NCI-H1417 treated with DMSO at 0.1 percent for 48 hours (cell line): ENCODE results near the gene C2orf68.
"Not testable (repeated sequence)": the region's sequence is repeated elsewhere in the genome, so short reads cannot be mapped to it uniquely, and the experiment has no call there.

Experiments
- DNase-seq: peaks from one replicate; lab custom pipeline; 2025; lab: John Stamatoyannopoulos, UW

Gene C2orf68

DNA sequence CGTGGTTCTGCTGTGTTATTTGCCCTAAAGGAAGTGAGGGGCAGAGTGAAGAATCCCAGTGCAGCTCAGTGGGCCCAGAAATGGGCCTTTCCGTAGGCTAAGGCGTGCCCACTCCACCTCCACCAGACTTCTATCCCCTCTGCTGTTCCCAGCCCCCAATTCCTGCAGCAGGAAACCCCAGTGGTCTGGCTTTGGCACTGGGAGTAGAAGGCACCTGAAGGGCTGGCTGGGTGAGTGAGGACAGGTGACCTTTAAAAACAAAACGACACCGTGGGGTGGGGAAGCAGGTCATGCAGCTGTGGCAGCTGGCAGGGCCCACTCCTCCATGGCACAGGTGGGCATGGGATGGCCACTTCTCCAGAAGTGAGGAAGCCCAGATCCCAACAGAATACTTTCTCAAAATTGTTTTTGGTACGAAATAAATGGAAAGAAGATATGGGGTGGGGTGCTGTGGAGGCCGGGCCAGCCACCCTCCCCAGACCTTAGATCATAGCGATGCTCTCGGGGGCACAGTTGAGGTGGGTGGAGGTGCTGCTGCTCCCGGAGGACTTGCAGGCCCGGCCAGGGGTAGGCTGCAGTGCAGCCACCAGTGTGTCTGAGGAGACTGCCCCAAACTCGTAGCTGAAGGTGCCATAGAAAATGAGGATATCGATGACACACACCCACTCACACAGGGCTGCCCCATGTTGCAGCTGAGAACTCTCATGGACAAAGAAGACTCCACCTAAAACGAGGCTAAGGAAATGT, 13.1 kb downstream of the C2orf68 start:
- DNase-seq: no peak

DNA sequence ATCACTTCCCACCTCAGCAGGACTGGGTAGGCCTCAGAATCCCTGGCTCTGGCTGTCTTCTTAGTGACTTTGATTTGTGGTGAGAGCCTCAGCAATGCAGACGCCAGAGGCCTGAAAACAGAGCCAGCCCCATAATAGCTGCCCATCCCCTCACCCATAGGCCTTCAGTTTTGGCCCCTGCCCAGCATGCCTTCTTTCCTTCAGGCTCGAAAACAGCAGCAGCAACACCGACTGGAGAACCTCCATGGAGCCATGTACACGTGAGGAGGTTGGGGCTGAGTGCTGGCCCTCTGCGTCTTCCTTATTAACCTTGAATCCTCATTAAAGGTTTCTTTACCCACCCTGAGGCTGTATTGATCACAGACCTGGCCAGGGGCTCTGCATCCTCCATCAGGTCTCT, 14.6 kb downstream of the C2orf68 start:
- DNase-seq: no peak

DNA sequence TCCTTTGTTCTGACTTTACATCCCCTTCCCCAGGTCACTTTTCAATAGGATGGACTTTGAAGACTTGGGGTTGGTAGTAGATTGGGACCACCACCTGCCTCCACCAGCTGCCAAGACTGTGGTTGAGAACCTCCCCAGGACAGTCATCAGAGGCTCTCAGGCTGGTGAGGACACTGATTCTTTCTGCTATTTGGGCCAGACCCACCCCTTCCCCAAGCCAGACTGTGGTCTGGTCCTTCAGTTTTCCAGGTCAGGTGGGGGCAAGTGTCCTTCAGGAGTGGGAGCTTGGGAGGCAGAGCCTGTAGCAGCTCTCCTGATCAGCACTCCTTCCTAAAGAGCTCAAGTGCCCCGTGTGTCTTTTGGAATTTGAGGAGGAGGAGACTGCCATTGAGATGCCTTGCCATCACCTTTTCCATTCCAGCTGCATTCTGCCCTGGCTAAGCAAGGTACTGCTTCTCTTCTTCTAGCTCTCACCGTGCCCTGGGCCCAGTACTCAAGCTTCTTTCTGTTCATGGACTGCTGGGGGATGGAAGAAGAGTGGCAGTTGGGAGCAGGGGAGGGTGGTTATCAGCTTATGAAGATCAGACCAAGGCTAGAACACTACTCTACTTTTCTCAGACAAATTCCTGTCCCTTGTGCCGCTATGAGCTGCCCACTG, 15.3 kb downstream of the C2orf68 start:
- no peak for DNase-seq

DNA sequence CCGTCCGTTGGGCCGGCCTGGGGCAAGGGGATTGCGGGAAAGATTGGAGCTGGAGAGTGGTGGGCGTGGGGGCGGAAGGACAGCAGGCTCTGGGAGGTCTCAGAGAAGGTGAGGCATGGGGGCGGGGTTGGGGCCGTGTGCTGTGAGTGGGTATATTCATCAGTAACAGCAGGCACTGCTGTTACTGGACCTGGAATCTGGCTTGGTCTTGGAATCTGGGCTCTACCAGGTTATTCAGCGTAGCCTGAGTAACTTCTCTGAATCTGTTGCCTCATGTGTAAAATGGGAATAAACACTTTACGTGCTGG, 15.9 kb downstream of the C2orf68 start:
- no peak for DNase-seq

DNA sequence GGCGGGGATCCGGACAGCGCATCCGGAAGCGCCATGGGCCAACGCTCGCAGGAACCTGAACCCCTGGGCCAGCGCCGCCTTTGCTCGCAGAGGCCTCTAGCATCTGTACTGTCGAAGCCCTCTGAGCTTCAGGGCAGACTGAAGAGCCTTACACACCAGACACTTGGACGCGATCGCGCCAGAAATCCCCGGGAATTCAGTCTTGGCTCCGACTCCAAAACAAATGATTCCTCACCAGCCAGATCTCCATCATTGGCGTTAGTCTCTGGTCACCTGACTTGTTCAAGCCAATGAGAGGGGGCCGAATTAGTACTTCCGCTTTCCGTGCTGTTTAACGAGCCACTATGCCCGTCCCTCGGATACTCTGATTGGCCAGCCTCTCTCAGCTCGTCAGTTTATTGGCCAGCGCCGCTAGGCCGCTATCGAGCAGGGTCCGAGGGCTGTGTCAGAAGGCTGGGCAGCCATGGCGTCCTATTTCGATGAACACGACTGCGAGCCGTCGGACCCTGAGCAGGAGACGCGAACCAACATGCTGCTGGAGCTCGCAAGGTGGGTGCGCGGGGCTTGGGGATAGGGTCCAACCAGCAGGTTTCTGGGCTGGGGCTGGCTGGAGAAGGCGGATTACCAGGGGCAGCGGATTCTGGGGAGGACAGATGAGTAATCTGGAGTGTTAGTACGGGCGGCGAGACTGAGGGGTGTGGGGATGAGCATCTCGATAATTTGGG, 16.4 kb downstream of the C2orf68 start, which contains the start of gene RNF181:
Gene RNF181 (plus strand): TSS at position 445 of the 725 bp plus-strand sequence. CDS start 19 bp downstream, at position 464.
- DNase-seq: peak; percentile 67

DNA sequence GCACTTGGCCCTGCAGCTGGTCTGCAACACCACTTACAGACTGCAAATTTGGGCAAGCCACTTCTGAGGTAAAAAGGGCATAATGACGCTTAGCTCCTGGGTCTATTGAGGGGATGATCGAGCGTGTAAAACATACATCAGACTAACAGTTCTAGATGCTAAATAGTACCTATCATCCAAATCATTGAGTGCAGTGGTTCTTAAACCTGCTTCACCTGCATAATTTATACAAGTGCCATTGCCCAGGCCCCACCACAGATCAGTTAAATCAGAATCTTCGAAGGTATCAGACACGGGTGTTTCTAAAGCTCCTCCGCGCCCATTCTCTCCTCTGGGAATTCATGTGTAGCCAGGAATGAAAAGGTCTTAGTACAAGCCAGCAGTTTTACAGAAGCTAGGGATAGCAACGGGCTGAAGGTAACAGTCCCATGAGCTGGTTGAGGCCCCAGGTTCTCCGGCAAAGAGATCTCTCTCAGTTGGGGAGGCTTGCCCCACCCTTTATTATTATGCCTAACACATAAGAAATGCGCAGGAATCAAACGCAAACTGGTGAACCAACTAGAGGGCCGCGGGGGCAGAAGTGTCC, 17.1 kb downstream of the C2orf68 start:
- no peak for DNase-seq

DNA sequence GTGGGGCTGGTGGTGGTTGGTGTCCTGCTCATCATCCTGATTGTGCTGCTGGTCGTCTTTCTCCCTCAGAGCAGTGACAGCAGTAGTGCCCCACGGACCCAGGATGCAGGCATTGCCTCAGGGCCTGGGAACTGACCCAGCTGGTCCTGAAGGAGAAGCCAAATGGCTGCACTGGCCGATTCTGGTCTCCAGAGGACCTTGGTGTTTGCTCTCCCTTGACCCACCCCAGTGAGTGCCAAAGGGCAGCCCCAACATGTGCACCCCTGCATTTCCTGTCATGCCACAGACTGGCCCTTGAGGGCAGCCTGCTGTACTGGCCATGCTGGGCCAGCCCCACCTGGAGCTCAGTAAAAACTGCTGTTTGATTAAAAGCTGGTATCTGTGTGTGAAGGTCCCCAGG, 18.8 kb downstream of the C2orf68 start:
- DNase-seq: no peak

DNA sequence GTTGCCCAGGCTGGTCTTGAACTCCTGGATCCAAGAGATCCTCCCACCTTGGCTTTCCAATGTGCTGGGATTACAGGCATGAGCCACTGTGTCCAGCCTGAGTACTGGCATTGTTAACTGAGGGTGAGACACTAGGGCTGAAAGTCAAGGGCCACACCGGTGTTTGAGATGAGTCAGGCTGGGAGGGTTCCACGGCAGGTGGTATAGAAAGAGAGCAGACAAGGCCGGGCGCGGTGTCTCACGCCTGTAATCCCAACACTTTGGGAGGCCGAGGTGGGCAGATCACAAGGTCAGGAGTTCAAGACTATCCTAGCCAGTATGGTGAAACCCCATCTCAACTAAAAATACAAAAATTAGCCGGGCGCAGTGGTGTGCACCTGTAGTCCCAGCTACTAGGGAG, 19.6 kb downstream of the C2orf68 start:
- not testable (repeated sequence) for DNase-seq

DNA sequence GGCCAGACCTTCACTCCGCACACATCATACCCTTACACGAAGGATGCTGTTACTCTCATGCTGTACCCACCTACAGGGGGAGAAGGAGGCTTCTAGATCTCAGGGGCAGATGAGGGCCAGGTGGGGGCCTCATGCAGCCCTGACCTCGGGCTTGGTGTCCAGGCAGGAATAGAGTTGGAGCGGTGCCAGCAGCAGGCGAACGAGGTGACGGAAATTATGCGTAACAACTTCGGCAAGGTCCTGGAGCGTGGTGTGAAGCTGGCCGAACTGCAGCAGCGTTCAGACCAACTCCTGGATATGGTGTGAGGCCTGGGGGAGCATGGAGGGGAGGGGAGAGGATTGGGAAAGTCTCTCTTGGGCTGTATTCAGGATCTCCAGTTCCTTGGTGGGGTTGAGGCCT, 20.3 kb downstream of the C2orf68 start:
- DNase-seq: no peak

DNA sequence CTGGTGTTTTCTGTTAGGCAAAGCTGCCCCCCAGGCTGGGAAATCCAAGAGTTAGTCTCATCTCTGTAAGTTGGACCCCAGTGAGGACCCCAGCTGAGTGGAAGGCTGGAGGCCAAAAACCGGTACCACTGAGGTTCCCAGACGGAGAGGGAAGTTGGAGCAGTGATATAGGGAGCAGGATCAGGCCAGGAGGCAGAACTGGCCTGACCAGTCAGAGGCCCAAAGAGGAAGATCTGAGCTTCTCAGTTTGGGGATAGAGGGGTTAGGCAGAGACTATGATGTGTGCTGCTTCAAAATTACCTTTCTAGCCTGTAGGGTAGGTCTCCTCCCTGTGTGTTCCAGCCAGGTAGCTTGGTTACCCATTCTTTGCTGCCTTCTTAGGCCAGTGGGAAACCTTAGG, 20.9 kb downstream of the C2orf68 start:
- DNase-seq: no peak

DNA sequence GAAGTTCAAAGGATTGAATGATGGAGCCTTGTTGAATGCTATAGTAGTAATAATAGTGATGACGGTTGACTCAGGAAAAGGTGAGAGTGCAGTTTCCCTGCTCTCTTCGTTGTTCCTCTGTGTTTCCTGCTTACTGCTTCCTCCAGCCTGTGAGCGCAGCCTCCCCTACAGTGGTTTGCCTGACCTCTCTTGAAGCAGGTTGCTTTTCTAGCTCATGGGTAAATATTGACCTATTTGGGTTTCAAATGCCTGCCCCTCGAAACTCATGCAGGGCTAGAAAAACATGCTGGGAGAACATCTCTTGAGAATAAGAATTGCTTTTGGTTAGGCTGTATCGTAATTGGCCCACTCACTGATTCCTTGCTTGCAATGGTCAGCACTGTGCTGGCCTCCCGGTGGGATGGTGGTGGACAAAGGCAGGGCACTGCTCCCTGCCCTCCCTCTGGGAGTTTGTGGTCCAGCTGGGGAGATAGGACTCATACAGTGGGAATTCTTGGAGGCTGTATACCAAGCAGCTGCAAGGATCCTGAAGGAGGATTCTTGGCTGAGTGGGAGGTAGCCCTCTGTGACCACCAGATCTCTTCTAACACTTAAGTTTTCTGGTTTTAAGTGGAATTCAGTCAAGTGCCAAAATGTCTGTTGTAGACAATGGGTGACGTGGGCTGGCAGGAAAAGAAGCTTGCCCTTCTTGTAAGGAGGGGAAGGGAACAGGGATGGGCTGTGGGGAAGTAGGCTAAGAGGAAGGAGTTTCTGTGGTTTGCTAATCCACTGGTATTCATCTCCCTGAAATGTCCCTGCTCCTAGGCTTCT, 21.7 kb downstream of the C2orf68 start:
- no peak for DNase-seq

DNA sequence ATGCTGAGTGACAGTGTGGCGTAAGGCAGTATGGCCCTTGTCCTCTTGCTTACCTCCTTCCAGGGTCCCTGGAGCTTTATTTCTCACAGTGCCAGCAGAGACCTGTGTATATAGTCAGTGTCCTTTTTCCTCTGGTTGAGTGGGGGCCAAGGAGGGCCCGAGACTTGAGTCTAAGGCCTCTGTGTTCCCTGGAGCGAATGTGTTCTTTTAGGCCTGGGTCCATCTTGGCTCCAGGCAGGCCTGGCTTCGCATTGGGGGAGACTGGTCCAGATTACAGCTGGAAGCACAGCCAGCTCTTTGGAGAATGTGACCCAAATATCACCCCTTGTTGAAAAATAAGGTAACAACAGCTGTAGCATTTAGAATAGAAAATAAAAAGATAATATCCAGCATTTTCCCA, 22.7 kb downstream of the C2orf68 start:
- DNase-seq: no peak

DNA sequence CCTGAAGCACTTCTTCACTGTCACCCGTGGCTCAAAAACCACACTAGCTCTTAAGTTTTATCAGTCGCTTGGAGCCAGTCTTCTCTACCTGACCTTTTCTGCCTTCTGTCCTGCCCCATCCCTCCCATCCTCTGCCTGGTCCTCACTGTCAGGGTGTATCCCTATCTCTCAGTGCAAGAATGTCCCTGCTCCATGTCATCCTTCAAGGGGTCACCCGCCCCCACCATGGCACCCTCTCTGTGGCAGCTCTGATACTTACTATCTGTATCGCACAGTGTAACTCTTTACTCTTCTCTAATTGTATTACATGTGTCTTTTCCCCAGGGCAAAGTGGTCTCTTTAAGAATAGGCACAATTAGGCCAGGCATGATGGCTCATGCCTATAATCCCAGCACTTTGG, 23.2 kb downstream of the C2orf68 start:
- no peak for DNase-seq

DNA sequence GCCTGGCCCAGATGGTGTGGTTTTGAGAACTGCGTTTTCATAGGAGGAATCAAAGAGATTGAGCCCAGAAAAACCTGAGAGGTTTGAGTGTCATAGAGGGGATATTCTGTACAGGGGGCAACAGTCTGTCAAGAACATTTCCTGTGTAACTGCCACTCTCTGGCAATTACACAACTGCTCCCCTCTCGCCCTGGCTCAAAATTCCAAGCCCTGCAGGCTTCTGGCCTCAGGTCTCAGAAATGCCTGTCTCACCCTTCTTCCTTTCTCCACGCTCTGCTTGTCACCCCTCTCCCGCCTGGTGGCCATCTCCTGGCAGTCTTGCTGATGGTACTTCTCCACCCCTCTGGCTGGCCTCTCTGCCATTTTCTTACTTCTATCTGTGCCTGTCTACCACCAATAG, 23.6 kb downstream of the C2orf68 start:
- no peak for DNase-seq

DNA sequence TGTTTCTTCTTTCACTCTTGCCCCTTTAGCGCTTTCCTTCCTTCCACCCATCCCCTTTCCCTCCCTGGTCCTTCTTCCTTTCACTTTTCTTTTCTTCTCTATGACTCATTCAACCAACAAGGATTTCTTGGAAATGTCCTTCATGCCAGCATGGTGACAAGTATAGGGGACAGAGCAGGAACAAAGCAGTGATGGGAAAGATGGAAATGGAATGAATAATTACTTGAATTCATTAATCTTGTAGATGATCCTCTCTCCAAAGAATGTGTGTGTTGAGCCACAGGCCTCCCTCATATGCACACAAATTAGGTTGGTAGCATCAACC, 26.1 kb downstream of the C2orf68 start:
- no peak for DNase-seq

DNA sequence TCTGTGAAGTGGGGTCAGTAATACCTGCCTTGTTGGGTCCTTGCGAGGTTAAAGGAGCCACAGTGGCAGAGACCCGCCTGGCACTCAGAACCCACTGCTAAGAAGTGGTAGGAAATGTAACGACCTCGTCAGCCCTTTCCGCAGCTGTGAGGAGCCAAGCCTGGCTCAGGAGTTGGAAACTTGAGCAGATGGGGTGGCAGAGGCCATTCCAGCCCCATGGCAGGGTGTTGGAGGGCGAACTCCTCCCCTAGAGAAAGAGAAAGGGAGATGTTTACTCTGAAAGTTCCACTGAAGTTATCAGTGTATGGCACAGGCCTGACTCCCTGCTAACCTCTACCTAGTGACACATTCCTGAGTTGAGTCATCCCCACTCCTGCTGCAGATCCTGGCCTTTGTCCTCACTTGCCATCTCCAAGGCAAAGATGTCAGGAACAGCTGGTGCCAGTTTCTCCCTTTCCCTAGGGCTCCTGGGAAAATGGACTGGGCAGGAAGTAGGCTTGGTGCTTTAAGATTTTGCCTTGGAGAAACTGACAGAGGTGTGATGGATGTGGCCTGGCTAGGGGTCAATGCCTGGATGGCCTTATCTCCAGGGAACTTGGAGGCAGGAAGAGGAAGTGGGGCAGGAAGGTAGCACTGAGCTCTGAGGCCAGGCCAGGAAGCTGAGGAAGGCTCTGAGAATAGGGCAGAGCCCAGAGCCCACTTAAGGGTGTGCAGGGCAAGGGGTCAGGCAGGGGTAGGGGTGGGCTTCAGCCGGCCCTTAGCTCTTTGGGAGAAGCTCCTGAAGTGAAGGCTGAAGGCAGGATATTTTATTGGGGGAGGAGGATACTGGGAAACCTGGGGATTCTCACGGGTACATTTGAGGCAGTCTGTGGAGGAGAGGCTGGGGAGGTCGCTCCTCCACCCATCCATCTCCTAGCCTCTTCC, 26.7 kb downstream of the C2orf68 start:
- no peak for DNase-seq

DNA sequence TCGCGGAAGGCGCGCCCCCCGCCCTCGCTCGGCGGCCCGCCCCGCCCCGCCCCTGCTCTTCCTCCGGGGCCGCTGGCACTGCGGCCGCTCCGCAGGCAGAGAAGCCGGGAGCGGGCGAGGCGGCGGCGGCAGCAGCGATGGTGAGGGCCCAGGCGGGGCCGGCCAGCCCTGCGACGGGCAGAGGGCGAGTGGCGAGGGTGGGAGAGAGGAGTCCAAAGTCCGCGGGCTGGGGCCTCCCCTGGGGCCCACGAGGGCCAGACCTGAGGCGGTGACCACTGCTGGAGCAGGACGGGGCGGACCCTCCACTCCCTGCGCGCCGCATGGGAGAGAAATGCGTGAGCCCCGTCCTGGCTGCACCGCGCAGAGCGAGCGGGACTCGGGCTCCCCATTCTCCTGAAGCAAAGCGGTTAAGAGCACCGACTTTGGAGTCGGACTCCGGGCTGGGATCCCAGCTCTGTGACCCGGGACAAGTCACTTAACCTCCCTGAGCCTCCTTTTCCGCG, 27.5 kb downstream of the C2orf68 start, which contains the start of gene VAMP5:
Gene VAMP5 (plus strand): TSS at position 78 of the 503 bp plus-strand sequence. CDS start 60 bp downstream, at position 138.
- no peak for DNase-seq

DNA sequence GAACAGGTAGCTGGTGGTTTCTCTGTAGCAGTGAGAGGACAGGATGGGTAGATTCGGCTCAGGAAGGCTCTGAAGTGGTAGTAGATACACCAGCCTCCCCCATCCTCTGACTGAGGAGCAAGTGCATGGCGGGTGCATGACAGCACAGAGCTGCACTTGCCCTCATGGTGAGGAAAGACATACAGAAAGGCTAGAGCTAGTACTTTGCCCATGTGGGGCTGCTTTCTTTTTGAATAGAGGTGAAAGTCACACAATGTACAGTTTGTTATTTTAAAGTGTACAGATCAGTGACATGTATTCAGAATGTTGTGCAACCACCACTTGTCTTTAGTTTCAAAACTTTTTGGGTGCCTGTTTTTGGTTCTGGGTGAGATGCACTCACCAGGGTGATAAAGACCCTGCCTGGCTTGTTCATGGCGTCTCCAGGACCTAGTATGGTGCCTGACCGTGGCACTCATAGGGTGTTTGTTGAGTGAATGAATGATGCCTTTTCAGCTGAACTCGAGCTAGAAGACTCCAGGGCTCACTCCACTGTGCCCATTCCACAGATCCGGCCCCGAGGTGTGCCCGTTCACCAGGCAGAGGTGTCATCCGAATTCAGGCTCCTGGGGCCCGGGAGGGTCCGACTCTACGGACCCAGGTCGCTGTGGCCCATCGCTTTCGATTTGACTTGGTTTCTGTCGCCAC, 28.1 kb downstream of the C2orf68 start:
- no peak for DNase-seq

DNA sequence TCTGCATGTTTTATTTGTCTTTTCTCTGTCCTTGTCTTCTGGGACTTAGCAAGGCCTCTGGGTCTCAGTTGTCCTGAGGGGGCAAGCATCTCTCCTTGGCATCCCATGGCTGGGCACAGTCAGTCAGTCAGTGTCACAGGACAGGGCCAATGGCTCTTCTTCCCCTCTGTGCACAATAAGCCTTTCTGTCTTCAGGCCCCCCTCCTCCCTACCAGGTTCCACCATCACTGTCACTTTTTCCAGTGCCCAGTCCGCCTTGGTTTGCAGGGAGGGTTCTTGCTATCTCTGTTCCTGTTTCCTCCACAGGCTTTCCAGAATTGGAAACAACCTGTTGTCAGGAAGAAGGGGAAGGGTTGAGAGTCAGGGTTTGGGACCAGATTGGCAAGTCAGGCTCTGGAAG, 29.4 kb downstream of the C2orf68 start:
- no peak for DNase-seq

DNA sequence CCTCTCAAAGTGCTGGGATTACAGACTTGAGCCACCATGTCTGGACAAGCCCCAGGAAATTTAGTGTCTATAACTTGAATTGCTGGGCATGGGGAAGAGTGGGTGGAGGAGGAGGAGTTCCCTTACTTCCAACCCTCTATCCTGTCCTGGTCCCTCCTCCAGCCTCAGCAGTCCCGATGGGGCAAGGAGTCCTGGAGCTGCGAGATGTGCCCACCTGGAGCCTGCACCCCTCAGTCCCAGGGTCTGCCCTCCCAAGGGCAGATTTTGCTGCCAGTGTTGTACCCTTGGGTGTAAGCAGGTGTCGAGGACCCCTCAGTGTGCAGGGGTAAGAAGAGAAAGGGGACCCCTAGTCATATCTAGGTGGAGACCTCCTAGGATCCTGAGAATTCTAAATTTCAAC, 31.7 kb downstream of the C2orf68 start:
- DNase-seq: no peak
